Measurements from ENCODE around the gene ADPRHL1. TPM values are rescaled to one million over a fixed set of nuclear protein-coding genes. Genes with fewer than 3 reads are reported as not detected.

ADPRHL1 gene
- total RNA-seq, 1 donor from 2014 or later = 0.22 TPM

- no peaks in the 10 kb centered on the region for H3K36me3 ChIP-seq
Measured at GRCh38 chr13:113429608-113429985, 23.7 kb downstream of the ADPRHL1 start.

GRCh38 chr13:113428871-113429607, 24.2 kb downstream of the ADPRHL1 start:
- Histone ChIP-seq H3K79me2 (ENCODE audit: low read depth) (no peaks in the 10 kb centered on the region), H4K20me1 (ENCODE audit: low read depth) (no peaks in the 10 kb centered on the region), H3F3A (ENCODE audit: low read depth) (peaks cover 3% of the 10 kb centered on the region), H3K27ac (no peak overlapping the region), H3K9ac (no peak overlapping the region), H3K9me3 (ENCODE audit: low read depth) (no peaks in the 10 kb centered on the region), H2AFZ (replicated peaks) (no peak overlapping the region), H3K4me2 (no peak overlapping the region), H3K4me3 (no peak overlapping the region), H3K27me3 (no peaks in the 10 kb centered on the region), H3K36me3 (no peaks in the 10 kb centered on the region), H3K4me1 (no peaks in the 10 kb centered on the region)
- Mint-ChIP-seq H3K4me1 (peaks cover 6% of the 10 kb centered on the region), H3K4me3 (no peak overlapping the region), H3K27ac (no peak overlapping the region), H3K36me3 (no peaks in the 10 kb centered on the region), H3K27me3 (ENCODE audit: insufficient read depth, low read depth) (peaks cover 2% of the 10 kb centered on the region), H3K9me3 (no peaks in the 10 kb centered on the region)
- TF ChIP-seq EZH2phosphoT487 (IDR thresholded peaks at IDR 0.05) = no peak
- no peak for TF ChIP-seq EZH2 (IDR thresholded peaks at IDR 0.05)
- TF ChIP-seq CTCF (IDR thresholded peaks at IDR 0.05) = no peak
- DNase-seq (ENCODE audit: low spot score) = peak; percentile 1

More at GRCh38 chr13:113429608-113429985, 23.7 kb downstream of the ADPRHL1 start:
- H3K9ac ChIP-seq = no peak overlapping the region
- H3K36me3 Mint-ChIP-seq = no peaks in the 10 kb centered on the region
- H3K27ac Mint-ChIP-seq = no peak overlapping the region
- H3K4me3 ChIP-seq = no peak overlapping the region
- no peaks in the 10 kb centered on the region for H3K79me2 ChIP-seq (ENCODE audit: low read depth)
- no peak overlapping the region for H3K27ac ChIP-seq
- peaks cover 3% of the 10 kb centered on the region for H3F3A ChIP-seq (ENCODE audit: low read depth)
- TF ChIP-seq EZH2phosphoT487 (IDR thresholded peaks at IDR 0.05) = no peak
- TF ChIP-seq EZH2 (IDR thresholded peaks at IDR 0.05) = no peak
- TF ChIP-seq CTCF (IDR thresholded peaks at IDR 0.05) = no peak
- H3K27me3 ChIP-seq = no peaks in the 10 kb centered on the region
- peak; percentile 1 for DNase-seq (ENCODE audit: low spot score)
- no peaks in the 10 kb centered on the region for H4K20me1 ChIP-seq (ENCODE audit: low read depth)
- no peak overlapping the region for H2AFZ ChIP-seq (replicated peaks)
- no peaks in the 10 kb centered on the region for H3K9me3 Mint-ChIP-seq
- H3K4me2 ChIP-seq = no peak overlapping the region
- H3K27me3 Mint-ChIP-seq (ENCODE audit: insufficient read depth, low read depth) = peaks cover 2% of the 10 kb centered on the region
- peaks cover 6% of the 10 kb centered on the region for H3K4me1 Mint-ChIP-seq
- no peak overlapping the region for H3K4me3 Mint-ChIP-seq
- H3K4me1 ChIP-seq = no peaks in the 10 kb centered on the region
- no peaks in the 10 kb centered on the region for H3K9me3 ChIP-seq (ENCODE audit: low read depth)

GRCh38 chr13:113428469-113428865, 24.8 kb downstream of the ADPRHL1 start:
- no peak overlapping the region for H2AFZ ChIP-seq (replicated peaks)
- no peaks in the 10 kb centered on the region for H3K79me2 ChIP-seq (ENCODE audit: low read depth)
- H3F3A ChIP-seq (ENCODE audit: low read depth) = no peaks in the 10 kb centered on the region
- H3K4me2 ChIP-seq = no peak overlapping the region
- H3K9ac ChIP-seq = no peak overlapping the region
- H3K9me3 ChIP-seq (ENCODE audit: low read depth) = no peaks in the 10 kb centered on the region
- H3K36me3 Mint-ChIP-seq = no peaks in the 10 kb centered on the region
- no peak for DNase-seq (ENCODE audit: low spot score)
- no peaks in the 10 kb centered on the region for H4K20me1 ChIP-seq (ENCODE audit: low read depth)
- H3K9me3 Mint-ChIP-seq = no peaks in the 10 kb centered on the region
- H3K36me3 ChIP-seq = no peaks in the 10 kb centered on the region
- H3K4me1 Mint-ChIP-seq = peaks cover 6% of the 10 kb centered on the region
- no peak overlapping the region for H3K27ac ChIP-seq
- H3K4me3 ChIP-seq = no peak overlapping the region
- no peaks in the 10 kb centered on the region for H3K4me1 ChIP-seq
- peaks cover 2% of the 10 kb centered on the region for H3K27me3 Mint-ChIP-seq (ENCODE audit: insufficient read depth, low read depth)
- TF ChIP-seq CTCF (IDR thresholded peaks at IDR 0.05) = no peak
- TF ChIP-seq EZH2 (IDR thresholded peaks at IDR 0.05) = no peak
- no peak for TF ChIP-seq EZH2phosphoT487 (IDR thresholded peaks at IDR 0.05)
- H3K27ac Mint-ChIP-seq = peak overlapping the region; percentile 76
- H3K27me3 ChIP-seq = no peaks in the 10 kb centered on the region
- H3K4me3 Mint-ChIP-seq = no peak overlapping the region
